Activated T-cell treated with anti-CD3 and anti-CD28 coated beads, Interleukin-2, amount 50 U/mL, for 72 hours (primary cell): ENCODE results near the gene CLTB. TPM values are rescaled to one million over a fixed set of nuclear protein-coding genes. Genes with fewer than 3 reads are reported as not detected.

Experiments used
- ATAC-seq, 2 donors: fragments of 150-1000 bp; cut with Tn5 transposase; replicated peaks in 1 of 2; 2 replicates each; pipeline ENCODE4 v1.10.0; 2021; ENCODE audit warnings: moderate library complexity in 2 of 2, mild to moderate bottlenecking in 1 of 2
- DNase-seq, 2 donors: peaks; one replicate each; pipeline ENCODE4 v3.0.0; 2021 to 2022; ENCODE audit warnings: mixed read lengths in 1 of 2
- H3K27ac Mint-ChIP-seq: one replicate; pipeline ENCODE4 v1.8.0; 2022; ENCODE audit warnings: mild to moderate bottlenecking, moderate library complexity, mixed read lengths
- H3K27me3 Mint-ChIP-seq: one replicate; pipeline ENCODE4 v1.8.0; 2022; ENCODE audit warnings: low read depth, mixed read lengths
- H3K36me3 Mint-ChIP-seq, 2 donors: one replicate each; pipeline ENCODE4 v1.8.0; 2022; ENCODE audit warnings: mixed read lengths in 2 of 2, mild to moderate bottlenecking in 1 of 2; ENCODE audit not compliant: insufficient read depth in 2 of 2
- H3K4me1 Mint-ChIP-seq: one replicate; pipeline ENCODE4 v1.8.0; 2022; ENCODE audit warnings: low read depth, mixed read lengths
- H3K4me3 Mint-ChIP-seq, 2 donors: one replicate each; pipeline ENCODE4 v1.8.0; 2022; ENCODE audit warnings: mild to moderate bottlenecking in 2 of 2, mixed read lengths in 2 of 2, moderate library complexity in 2 of 2
- H3K9me3 Mint-ChIP-seq, 2 donors: one replicate each; pipeline ENCODE4 v1.8.0; 2022; ENCODE audit warnings: mixed read lengths in 2 of 2
- total RNA-seq, 2 donors: library from RNA; stranded (reverse); gene quantifications; one replicate each; pipeline ENCODE4 v1.2.3, GENCODE V29; 2022

The CLTB gene
- total RNA-seq, 2 donors from 2014 or later, result 38.1 to 41.9 TPM

- no peak for DNase-seq
- Mint-ChIP-seq H3K27me3 (no peaks in the 10 kb centered on the region), H3K36me3 (peaks cover 3 to 32% of the 10 kb centered on the region in 2 donors)
Measured at GRCh38 chr5:176381423-176381822, 34.9 kb downstream of the CLTB start.

GRCh38 chr5:176379881-176380280 is 36.5 kb downstream of the CLTB start:
- Mint-ChIP-seq H3K4me3 (no peak overlapping the region), H3K27ac (no peak overlapping the region), H3K4me1 (no peaks in the 10 kb centered on the region), H3K9me3 (no peaks in the 10 kb centered on the region), H3K27me3 (no peaks in the 10 kb centered on the region), H3K36me3 (peaks cover 1 to 21% of the 10 kb centered on the region in 2 donors)
- DNase-seq (no peak), ATAC-seq (no peak)

More at GRCh38 chr5:176381423-176381822, 34.9 kb downstream of the CLTB start:
- Mint-ChIP-seq H3K4me1 (peaks cover 14% of the 10 kb centered on the region), H3K27ac (no peak overlapping the region), H3K9me3 (no peaks in the 10 kb centered on the region), H3K4me3 (no peak overlapping the region)
- no peak for ATAC-seq

- Mint-ChIP-seq H3K9me3 (no peaks in the 10 kb centered on the region), H3K27me3 (no peaks in the 10 kb centered on the region), H3K4me1 (no peaks in the 10 kb centered on the region), H3K27ac (no peak overlapping the region), H3K4me3 (no peak overlapping the region), H3K36me3 (peaks cover 0 to 3% of the 10 kb centered on the region in 2 donors)
- ATAC-seq (no peak), DNase-seq (no peak)
Measured at GRCh38 chr5:176373100-176373818, 43.1 kb downstream of the CLTB start.

GRCh38 chr5:176371621-176372539 is 44.5 kb downstream of the CLTB start:
- ATAC-seq (no peak), DNase-seq (no peak)
- Mint-ChIP-seq H3K27me3 (no peaks in the 10 kb centered on the region), H3K9me3 (no peaks in the 10 kb centered on the region), H3K27ac (no peak overlapping the region), H3K4me1 (peaks cover 7% of the 10 kb centered on the region), H3K36me3 (peaks cover 3 to 9% of the 10 kb centered on the region in 2 donors), H3K4me3 (no peak overlapping the region)

- Mint-ChIP-seq H3K9me3 (no peaks in the 10 kb centered on the region), H3K27ac (no peak overlapping the region), H3K4me1 (peaks cover 7% of the 10 kb centered on the region), H3K36me3 (peaks cover 3 to 12% of the 10 kb centered on the region in 2 donors), H3K4me3 (no peak overlapping the region), H3K27me3 (no peaks in the 10 kb centered on the region)
- DNase-seq, result no peak
- no peak for ATAC-seq
Measured at GRCh38 chr5:176369934-176370711, 46.2 kb downstream of the CLTB start.

GRCh38 chr5:176368726-176369125 is 47.6 kb downstream of the CLTB start:
- Mint-ChIP-seq H3K27ac (no peak overlapping the region), H3K27me3 (no peaks in the 10 kb centered on the region), H3K9me3 (no peaks in the 10 kb centered on the region), H3K4me3 (no peak overlapping the region), H3K4me1 (peaks cover 19% of the 10 kb centered on the region), H3K36me3 (peaks cover 3 to 10% of the 10 kb centered on the region in 2 donors)
- DNase-seq (no peak), ATAC-seq (no peak)

- Mint-ChIP-seq H3K9me3 (no peaks in the 10 kb centered on the region), H3K4me1 (peaks cover 28% of the 10 kb centered on the region), H3K27ac (no peak overlapping the region), H3K36me3 (peaks cover 3 to 10% of the 10 kb centered on the region in 2 donors), H3K4me3 (peak overlapping the region; percentile 60 to 69), H3K27me3 (no peaks in the 10 kb centered on the region)
- ATAC-seq, result no peak
- no peak for DNase-seq
Measured at GRCh38 chr5:176366232-176366894, 50.0 kb downstream of the CLTB start.

- peak; percentile 75 to 76 for DNase-seq
- H3K9me3 Mint-ChIP-seq, result no peaks in the 10 kb centered on the region
- no peaks in the 10 kb centered on the region for H3K27me3 Mint-ChIP-seq
- H3K36me3 Mint-ChIP-seq, result peaks cover 5 to 10% of the 10 kb centered on the region in 2 donors
- ATAC-seq, result peak; percentile 54 to 62
- H3K4me3 Mint-ChIP-seq, result peak within 1 kb of the TSS; percentile 77 to 78
- peak within 1 kb of the TSS; percentile 60 for H3K27ac Mint-ChIP-seq
- H3K4me1 Mint-ChIP-seq, result peaks cover 28% of the 10 kb centered on the region
Measured at GRCh38 chr5:176365351-176366231, 50.7 kb downstream of the CLTB start, which contains the start of gene ARL10. TSS of gene ARL10 (plus strand) at chr5:176365487. CDS start at chr5:176365564, 77 bp downstream.

GRCh38 chr5:176364765-176365350 is 51.5 kb downstream of the CLTB start:
- peak overlapping the region; percentile 77 to 78 for H3K4me3 Mint-ChIP-seq
- DNase-seq, result no peak
- peaks cover 5 to 10% of the 10 kb centered on the region in 2 donors for H3K36me3 Mint-ChIP-seq
- peaks cover 33% of the 10 kb centered on the region for H3K4me1 Mint-ChIP-seq
- no peak for ATAC-seq
- H3K9me3 Mint-ChIP-seq, result no peaks in the 10 kb centered on the region
- no peaks in the 10 kb centered on the region for H3K27me3 Mint-ChIP-seq
- H3K27ac Mint-ChIP-seq, result peak overlapping the region; percentile 60

GRCh38 chr5:176362233-176362490 is 54.2 kb downstream of the CLTB start:
- Mint-ChIP-seq H3K4me1 (peaks cover 49% of the 10 kb centered on the region), H3K27ac (peak overlapping the region; percentile 46), H3K9me3 (no peaks in the 10 kb centered on the region), H3K4me3 (peak overlapping the region; percentile 92 to 99), H3K36me3 (peaks cover 5 to 20% of the 10 kb centered on the region in 2 donors), H3K27me3 (no peaks in the 10 kb centered on the region)
- ATAC-seq (no peak), DNase-seq (no peak)

GRCh38 chr5:176361437-176362232 is 54.7 kb downstream of the CLTB start, which contains the start of gene KIAA1191:
TSS of gene KIAA1191 (minus strand) at chr5:176361764. CDS start at chr5:176359508, 2,256 bp downstream.
- H3K27me3 Mint-ChIP-seq, result no peaks in the 10 kb centered on the region
- H3K36me3 Mint-ChIP-seq, result peaks cover 4 to 20% of the 10 kb centered on the region in 2 donors
- H3K4me1 Mint-ChIP-seq, result peaks cover 52% of the 10 kb centered on the region
- DNase-seq (peak; percentile 94 to 96), ATAC-seq (peak; percentile 91 to 92)
- H3K27ac Mint-ChIP-seq, result peak within 1 kb of the TSS; percentile 95
- H3K9me3 Mint-ChIP-seq, result no peaks in the 10 kb centered on the region
- H3K4me3 Mint-ChIP-seq, result peak within 1 kb of the TSS; percentile 92 to 99
